ENCODE measurements around the gene POM121L2. TPM values are rescaled to one million over a fixed set of nuclear protein-coding genes. Genes with fewer than 3 reads are reported as not detected.

POM121L2 gene
- total RNA-seq, 2 experiments from 2014 or later, result not detected

GRCh38 chr6:27321370-27321769, 9.3 kb upstream of the POM121L2 start:
- no peak for TF ChIP-seq CTCF (IDR thresholded peaks at IDR 0.05)
- POLR2A ChIA-PET, result no interaction called here
- H3K4me1 ChIP-seq (ENCODE audit: insufficient read depth, low read length), result no peaks in the 10 kb centered on the region
- Mint-ChIP-seq H3K27me3 (peaks cover 65% of the 10 kb centered on the region), H3K4me3 (no peak overlapping the region), H3K4me1 (ENCODE audit: low read depth) (no peaks in the 10 kb centered on the region), H3K27ac (no peak overlapping the region), H3K36me3 (ENCODE audit: low read depth) (no peaks in the 10 kb centered on the region), H3K9me3 (no peaks in the 10 kb centered on the region)
- CTCF ChIA-PET, result no interaction called here
- no peaks in the 10 kb centered on the region for H3K9me3 ChIP-seq (ENCODE audit: control insufficient read depth in 1 of 2, insufficient read depth in 1 of 2, low read length in 2 of 2)
- no peaks in the 10 kb centered on the region for H3K36me3 ChIP-seq (ENCODE audit: insufficient read depth, low read length)
- peaks cover 4 to 27% of the 10 kb centered on the region in 2 experiments for H3K27me3 ChIP-seq (ENCODE audit: control insufficient read depth in 1 of 2, insufficient read depth in 2 of 2, low read length in 2 of 2)
- no peak overlapping the region for H3K4me3 ChIP-seq (ENCODE audit: low read length)
- H3K27ac ChIP-seq (ENCODE audit: low read depth in 1 of 2, low read length in 2 of 2), result no peak overlapping the region
- DNase-seq, result no peak
- intact Hi-C loops (cut with DNase I, micrococcal nuclease), result no loop called here
- no peak for ATAC-seq (ENCODE audit: poor library complexity)

- Mint-ChIP-seq H3K36me3 (ENCODE audit: low read depth) (no peaks in the 10 kb centered on the region), H3K9me3 (no peaks in the 10 kb centered on the region), H3K27me3 (peaks cover 63% of the 10 kb centered on the region), H3K4me1 (ENCODE audit: low read depth) (no peaks in the 10 kb centered on the region), H3K27ac (no peak overlapping the region), H3K4me3 (no peak overlapping the region)
- intact Hi-C loops (cut with DNase I, micrococcal nuclease), result no loop called here
- Histone ChIP-seq H3K4me3 (ENCODE audit: low read length) (no peak overlapping the region), H3K9me3 (ENCODE audit: control insufficient read depth in 1 of 2, insufficient read depth in 1 of 2, low read length in 2 of 2) (no peaks in the 10 kb centered on the region), H3K27me3 (ENCODE audit: control insufficient read depth in 1 of 2, insufficient read depth in 2 of 2, low read length in 2 of 2) (peaks cover 4 to 26% of the 10 kb centered on the region in 2 experiments), H3K4me1 (ENCODE audit: insufficient read depth, low read length) (no peaks in the 10 kb centered on the region), H3K36me3 (ENCODE audit: insufficient read depth, low read length) (no peaks in the 10 kb centered on the region), H3K27ac (ENCODE audit: low read depth in 1 of 2, low read length in 2 of 2) (no peak overlapping the region)
- ChIA-PET CTCF (no interaction called here), POLR2A (no interaction called here)
- no peak for TF ChIP-seq CTCF (IDR thresholded peaks at IDR 0.05)
- DNase-seq, result no peak
- ATAC-seq (ENCODE audit: poor library complexity), result no peak
These were observed 6.9 kb upstream of the POM121L2 start for GRCh38 chr6:27318973-27319372.

- Histone ChIP-seq H3K4me3 (ENCODE audit: low read length) (no peak overlapping the region), H3K36me3 (ENCODE audit: insufficient read depth, low read length) (no peaks in the 10 kb centered on the region), H3K27ac (ENCODE audit: low read depth in 1 of 2, low read length in 2 of 2) (no peak overlapping the region), H3K9me3 (ENCODE audit: control insufficient read depth in 1 of 2, insufficient read depth in 1 of 2, low read length in 2 of 2) (peaks cover 0 to 10% of the 10 kb centered on the region in 2 experiments), H3K4me1 (ENCODE audit: insufficient read depth, low read length) (peaks cover 12% of the 10 kb centered on the region), H3K27me3 (ENCODE audit: control insufficient read depth in 1 of 2, insufficient read depth in 2 of 2, low read length in 2 of 2) (peaks cover 39 to 60% of the 10 kb centered on the region in 2 experiments)
- ATAC-seq (ENCODE audit: poor library complexity) (no peak), DNase-seq (no peak)
- ChIA-PET POLR2A (no interaction called here), CTCF (interaction anchor here (2.1 kb wide), 1 partner anchor 9 kb away, joined by 5 read pairs; no protein-coding TSS in a partner anchor)
- H3K27ac Mint-ChIP-seq, result no peak overlapping the region
- H3K36me3 Mint-ChIP-seq (ENCODE audit: low read depth), result no peaks in the 10 kb centered on the region
- no peak for TF ChIP-seq CTCF (IDR thresholded peaks at IDR 0.05)
- peaks cover 6% of the 10 kb centered on the region for H3K4me1 Mint-ChIP-seq (ENCODE audit: low read depth)
- no peak overlapping the region for H3K4me3 Mint-ChIP-seq
- intact Hi-C loops (cut with DNase I, micrococcal nuclease), result loop anchor here (5.0 kb wide), 6 partner anchors 127 to 373 kb away; partner anchors contain the start of gene ZNF184 (in 1 of the 2)
- H3K27me3 Mint-ChIP-seq, result peaks cover 84% of the 10 kb centered on the region
- no peaks in the 10 kb centered on the region for H3K9me3 Mint-ChIP-seq
These were observed 2.0 kb upstream of the POM121L2 start for GRCh38 chr6:27314046-27314445.
